H9 (cell line): ENCODE data around the gene CCDC88A. TPM values are rescaled to one million over a fixed set of nuclear protein-coding genes. Genes with fewer than 3 reads are reported as not detected.

Experiments
- DNase-seq: peaks from one replicate; pipeline ENCODE4 v3.0.0-alpha.2; 2017
- H2AFZ ChIP-seq: one replicate; pipeline ENCODE4 v1.6.1; 2013; ENCODE audit warnings: mild to moderate bottlenecking, low read length, control low read depth, moderate library complexity
- H2AK5ac ChIP-seq: 2 replicates; pipeline ENCODE4 v1.6.1; 2013; ENCODE audit warnings: low read length, control low read depth, mixed read lengths; ENCODE audit not compliant: insufficient read length
- H2BK120ac ChIP-seq: one replicate; pipeline ENCODE4 v1.6.1; 2013; ENCODE audit warnings: low read depth, mild to moderate bottlenecking, low read length, control low read depth, inconsistent platforms; ENCODE audit not compliant: poor library complexity, severe bottlenecking
- H2BK12ac ChIP-seq: 2 replicates; pipeline ENCODE4 v1.6.1; 2013; ENCODE audit warnings: low read length, control low read depth, mixed read lengths, low read depth; ENCODE audit not compliant: insufficient read length
- H2BK15ac ChIP-seq: 2 replicates; pipeline ENCODE4 v1.6.1; 2013; ENCODE audit warnings: low read depth, low read length, control low read depth
- H2BK20ac ChIP-seq: one replicate; pipeline ENCODE4 v1.6.1; 2013; ENCODE audit warnings: low read depth, mild to moderate bottlenecking, low read length, control low read depth, inconsistent platforms; ENCODE audit not compliant: poor library complexity, severe bottlenecking
- H2BK5ac ChIP-seq: 2 replicates; pipeline ENCODE4 v1.6.1; 2013; ENCODE audit warnings: low read length, control low read depth, mixed read lengths; ENCODE audit not compliant: insufficient read length
- H3K14ac ChIP-seq: 2 replicates; pipeline ENCODE4 v1.6.1; 2013; ENCODE audit warnings: low read length, control low read depth; ENCODE audit not compliant: insufficient read depth
- H3K18ac ChIP-seq: 2 replicates; pipeline ENCODE4 v1.6.1; 2013; ENCODE audit warnings: low read depth, mild to moderate bottlenecking, mixed read lengths, low read length, control low read depth; ENCODE audit not compliant: insufficient read length
- H3K23ac ChIP-seq: 2 replicates; pipeline ENCODE4 v1.6.1; 2013; ENCODE audit warnings: low read length, control low read depth, mixed read lengths, low read depth; ENCODE audit not compliant: insufficient read length
- H3K23me2 ChIP-seq: 2 replicates; pipeline ENCODE4 v1.6.1; 2013; ENCODE audit warnings: low read depth, mild to moderate bottlenecking, mixed read lengths, low read length, control low read depth; ENCODE audit not compliant: insufficient read length, poor library complexity, severe bottlenecking
- H3K27ac ChIP-seq: 2 replicates; pipeline ENCODE4 v1.5.1; 2013; ENCODE audit warnings: low read length, control low read depth, mixed read lengths, low read depth; ENCODE audit not compliant: insufficient read length
- H3K27me3 ChIP-seq: 2 replicates; pipeline ENCODE4 v1.6.1; 2013; ENCODE audit warnings: low read length, control low read depth, inconsistent platforms; ENCODE audit not compliant: insufficient read depth
- H3K4ac ChIP-seq: 2 replicates; pipeline ENCODE4 v1.6.1; 2013; ENCODE audit warnings: low read depth, mild to moderate bottlenecking, control low read depth, inconsistent platforms, low read length, moderate library complexity
- H3K4me1 ChIP-seq: 2 replicates; pipeline ENCODE4 v1.6.1; 2013; ENCODE audit warnings: low read length, control low read depth, inconsistent platforms; ENCODE audit not compliant: insufficient read depth
- H3K4me2 ChIP-seq: 2 replicates; pipeline ENCODE4 v1.6.1; 2013; ENCODE audit warnings: low read length, control low read depth, mixed read lengths; ENCODE audit not compliant: insufficient read length, insufficient read depth
- H3K56ac ChIP-seq: 2 replicates; pipeline ENCODE4 v1.6.1; 2013; ENCODE audit warnings: low read depth, mild to moderate bottlenecking, mixed read lengths, low read length, control low read depth; ENCODE audit not compliant: insufficient read length
- H3K79me1 ChIP-seq: 2 replicates; pipeline ENCODE4 v1.6.1; 2013; ENCODE audit warnings: low read depth, mild to moderate bottlenecking, moderate library complexity, low read length, control low read depth, inconsistent platforms; ENCODE audit not compliant: insufficient read depth, poor library complexity, severe bottlenecking
- H3K79me2 ChIP-seq: 2 replicates; pipeline ENCODE4 v1.6.1; 2013; ENCODE audit warnings: low read length, control low read depth, inconsistent platforms; ENCODE audit not compliant: insufficient read depth
- H3K9ac ChIP-seq: 2 replicates; pipeline ENCODE4 v1.6.1; 2013; ENCODE audit warnings: low read length, control low read depth, mixed read lengths; ENCODE audit not compliant: insufficient read length; ENCODE audit errors: extremely low read depth
- H3K9me3 ChIP-seq: one replicate; pipeline ENCODE4 v1.6.1; 2013; ENCODE audit warnings: low read depth, low read length, inconsistent platforms; ENCODE audit not compliant: control insufficient read depth
- H3T11ph ChIP-seq: one replicate; pipeline ENCODE4 v1.6.1; 2013; ENCODE audit warnings: mild to moderate bottlenecking, low read length, control low read depth, inconsistent platforms
- H4K20me1 ChIP-seq: one replicate; pipeline ENCODE4 v1.6.1; 2013; ENCODE audit not compliant: control insufficient read depth, insufficient read length, insufficient read depth
- H4K5ac ChIP-seq: 2 replicates; pipeline ENCODE4 v1.6.1; 2013; ENCODE audit warnings: low read depth, mild to moderate bottlenecking, mixed read lengths, low read length, control low read depth; ENCODE audit not compliant: insufficient read length
- H4K8ac ChIP-seq: replicated peaks from 2 replicates; pipeline ENCODE4 v1.6.1; 2013; ENCODE audit warnings: low read length, control low read depth, mixed read lengths, low read depth; ENCODE audit not compliant: insufficient read length
- H4K91ac ChIP-seq: 2 replicates; pipeline ENCODE4 v1.6.1; 2013; ENCODE audit warnings: low read depth, mild to moderate bottlenecking, moderate library complexity, mixed read lengths, low read length, control low read depth; ENCODE audit not compliant: insufficient read length
- H3K27ac Mint-ChIP-seq, 3 experiments: 2 replicates in 2 of 3; 3 replicates in 1 of 3; pipeline ENCODE4 v1.8.0; 2020 to 2021; ENCODE audit warnings: mixed read lengths in 3 of 3, mild to moderate bottlenecking in 1 of 3, moderate library complexity in 1 of 3
- H3K27me3 Mint-ChIP-seq: 2 replicates; pipeline ENCODE4 v1.8.0; 2021; ENCODE audit warnings: low read depth, mild to moderate bottlenecking, moderate library complexity, mixed read lengths
- H3K36me3 Mint-ChIP-seq, 3 experiments: 2 replicates in 2 of 3; 3 replicates in 1 of 3; pipeline ENCODE4 v1.8.0; 2020 to 2021; ENCODE audit warnings: low read depth in 3 of 3, mixed read lengths in 3 of 3; ENCODE audit not compliant: insufficient read depth in 1 of 3
- H3K4me1 Mint-ChIP-seq, 2 experiments: 2 replicates each; pipeline ENCODE4 v1.8.0; 2020; ENCODE audit warnings: mixed read lengths in 2 of 2
- H3K4me3 Mint-ChIP-seq, 2 experiments: 2 replicates in 1 of 2; 3 replicates in 1 of 2; pipeline ENCODE4 v1.8.0; 2020 to 2021; ENCODE audit warnings: mild to moderate bottlenecking in 2 of 2, mixed read lengths in 2 of 2, moderate library complexity in 1 of 2
- H3K9me3 Mint-ChIP-seq, 2 experiments: 2 replicates in 1 of 2; 3 replicates in 1 of 2; pipeline ENCODE4 v1.8.0; 2020; ENCODE audit warnings: mild to moderate bottlenecking in 2 of 2, mixed read lengths in 2 of 2, moderate library complexity in 1 of 2
- CTCF ChIP-seq: fragments of 200-600 bp; sonication (generic); conservative IDR thresholded peaks from 3 replicates; pipeline ENCODE4 v1.8.0; 2021; ENCODE audit warnings: antibody characterized with exemption, mild to moderate bottlenecking
- WGBS: extraction: QIAGEN DNeasy Blood & Tissue Kit; methylation state at CpG from one replicate; pipeline ENCODE4 v1.1.7; 2013; ENCODE audit warnings: missing lambda C conversion rate, low lambda C conversion rate, mixed read lengths; ENCODE audit not compliant: insufficient read length; ENCODE audit errors: extremely low coverage; 5-methylcytosine and 5-hydroxymethylcytosine counted together
- total RNA-seq: library from RNA; stranded (reverse); gene quantifications from 2 replicates; pipeline ENCODE4 v1.2.1, GENCODE V29; 2021

CCDC88A gene
- total RNA-seq, 1 experiment from 2014 or later = 91.8 TPM

DNA sequence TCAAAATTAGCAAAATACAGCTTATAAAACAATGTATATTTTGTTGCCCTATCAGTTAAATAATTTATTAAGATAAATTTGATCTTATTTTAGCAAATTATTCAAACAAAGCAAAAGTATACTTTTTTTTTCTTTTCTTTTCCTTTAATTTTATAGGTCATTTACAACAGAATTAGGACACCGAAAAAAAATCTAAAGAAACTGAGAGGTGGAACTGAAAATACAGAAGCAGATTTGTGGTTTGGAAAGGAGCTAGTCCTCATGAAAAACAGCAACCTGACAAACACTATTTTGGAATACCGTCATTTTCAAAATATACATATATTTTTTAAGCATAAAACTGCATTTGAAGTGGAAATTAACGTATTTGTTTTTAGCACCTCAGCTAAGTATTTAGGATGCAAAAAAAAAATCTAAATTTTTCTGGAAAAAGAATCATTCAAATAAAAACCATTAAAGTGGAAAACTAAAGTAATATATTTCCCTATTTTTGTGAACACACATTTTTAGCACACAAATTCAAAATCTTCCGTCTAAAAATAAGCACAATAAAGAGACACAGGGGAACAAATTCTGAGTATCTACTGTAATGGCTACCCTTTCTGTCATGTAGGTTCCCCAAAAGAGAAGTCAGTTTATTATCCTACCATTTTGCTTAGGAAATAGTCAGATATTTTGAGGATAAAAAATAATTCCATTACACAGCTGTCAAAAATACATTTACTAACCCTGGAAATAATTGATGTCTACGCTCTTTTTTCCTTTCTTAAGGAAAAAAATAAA is 2.7 kb downstream of the CCDC88A start:
- no peaks in the 10 kb centered on the region for H4K20me1 ChIP-seq
- no peaks in the 10 kb centered on the region for H3K27me3 ChIP-seq
- H2AFZ ChIP-seq = no peak overlapping the region
- H3K4me1 ChIP-seq = no peaks in the 10 kb centered on the region
- H3K4me3 Mint-ChIP-seq = peak overlapping the region; percentile 24 to 96; a peak in 2 of 5 replicates
- WGBS = no CpG with 5 or more reads among the region's 5 CpGs
- no peak overlapping the region for H3K18ac ChIP-seq
- H2AK5ac ChIP-seq = no peak overlapping the region
- H3K56ac ChIP-seq = no peak overlapping the region
- peaks cover 1 to 22% (median 17%) of the 10 kb centered on the region in 3 experiments; a peak in 6 of 7 replicates for H3K36me3 Mint-ChIP-seq
- no peaks in the 10 kb centered on the region for H3K9me3 ChIP-seq
- H3K23ac ChIP-seq = no peak overlapping the region
- no peak overlapping the region for H3K14ac ChIP-seq
- H4K91ac ChIP-seq = no peak overlapping the region
- no peak overlapping the region for H3K27ac Mint-ChIP-seq
- H2BK5ac ChIP-seq = no peak overlapping the region
- TF ChIP-seq CTCF = no peak
- no peak overlapping the region for H3K4me2 ChIP-seq
- no peak overlapping the region for H4K8ac ChIP-seq
- peaks cover 5% of the 10 kb centered on the region; the same call in 1 of the 2 replicates for H3K79me2 ChIP-seq
- no peak overlapping the region for H3K27ac ChIP-seq
- no peak overlapping the region for H2BK120ac ChIP-seq
- peaks cover 10% of the 10 kb centered on the region for H3K23me2 ChIP-seq
- DNase-seq = no peak
- H4K5ac ChIP-seq = no peak overlapping the region
- no peak overlapping the region for H3T11ph ChIP-seq
- H3K4ac ChIP-seq = no peak overlapping the region
- H2BK20ac ChIP-seq = no peak overlapping the region
- no peak overlapping the region for H2BK15ac ChIP-seq
- no peaks in the 10 kb centered on the region for H3K9me3 Mint-ChIP-seq
- no peaks in the 10 kb centered on the region for H3K27me3 Mint-ChIP-seq
- H3K9ac ChIP-seq = no peak overlapping the region
- no peak overlapping the region for H2BK12ac ChIP-seq
- no peaks in the 10 kb centered on the region for H3K79me1 ChIP-seq
- peaks cover 22 to 26% of the 10 kb centered on the region in 2 experiments for H3K4me1 Mint-ChIP-seq
